ENCODE results near the gene RTP5. TPM values are rescaled to one million over a fixed set of nuclear protein-coding genes. Genes with fewer than 3 reads are reported as not detected.
"Not testable (repeated sequence)": the region's sequence is repeated elsewhere in the genome, so short reads cannot be mapped to it uniquely, and the experiment has no call there.

The RTP5 gene
- total RNA-seq, 3 donors from 2014 or later: not detected

GRCh38 chr2:241827394-241827793 lies 42.1 kb upstream of the RTP5 start:
- no peaks in the 10 kb centered on the region for H3K36me3 ChIP-seq (ENCODE audit: low read depth)
- no peaks in the 10 kb centered on the region for H3K4me1 ChIP-seq (ENCODE audit: low read depth)
- no peak for TF ChIP-seq CTCF (IDR thresholded peaks at IDR 0.05)
- ATAC-seq (no peak), DNase-seq (no peak)
- peaks cover 14% of the 10 kb centered on the region for H3K9me3 ChIP-seq
- no peak overlapping the region for H3K4me3 ChIP-seq
- intact Hi-C loops (cut with DNase I, micrococcal nuclease): no loop called here

GRCh38 chr2:241833101-241833663 lies 36.3 kb upstream of the RTP5 start:
- TF ChIP-seq CTCF (IDR thresholded peaks at IDR 0.05): no peak
- DNase-seq (no peak), ATAC-seq (no peak)
- intact Hi-C loops (cut with DNase I, micrococcal nuclease): no loop called here
- no peaks in the 10 kb centered on the region for H3K36me3 ChIP-seq (ENCODE audit: low read depth)
- H3K4me3 ChIP-seq: no peak overlapping the region
- H3K4me1 ChIP-seq (ENCODE audit: low read depth): no peaks in the 10 kb centered on the region
- H3K9me3 ChIP-seq: no peaks in the 10 kb centered on the region

GRCh38 chr2:241833756-241834526 lies 35.6 kb upstream of the RTP5 start:
- ATAC-seq; H3K9me3 ChIP-seq; intact Hi-C loops (cut with DNase I, micrococcal nuclease); H3K4me1 ChIP-seq (ENCODE audit: low read depth); DNase-seq; H3K36me3 ChIP-seq (ENCODE audit: low read depth); H3K4me3 ChIP-seq: not testable (repeated sequence)

- ATAC-seq: no peak
- intact Hi-C loops (cut with DNase I, micrococcal nuclease): no loop called here
- TF ChIP-seq CTCF (IDR thresholded peaks at IDR 0.05): no peak
- DNase-seq: no peak
- Histone ChIP-seq H3K36me3 (ENCODE audit: low read depth) (no peaks in the 10 kb centered on the region), H3K4me3 (no peak overlapping the region), H3K9me3 (no peaks in the 10 kb centered on the region), H3K4me1 (ENCODE audit: low read depth) (no peaks in the 10 kb centered on the region)
Observed at GRCh38 chr2:241834527-241835210, 34.9 kb upstream of the RTP5 start.

- ATAC-seq: no peak
Observed at GRCh38 chr2:241835611-241836010, 33.9 kb upstream of the RTP5 start.

More at GRCh38 chr2:241835611-241836010, 33.9 kb upstream of the RTP5 start:
- TF ChIP-seq CTCF (IDR thresholded peaks at IDR 0.05): no peak
- intact Hi-C loops (cut with DNase I, micrococcal nuclease): no loop called here
- Histone ChIP-seq H3K36me3 (ENCODE audit: low read depth) (no peaks in the 10 kb centered on the region), H3K4me3 (no peak overlapping the region), H3K4me1 (ENCODE audit: low read depth) (no peaks in the 10 kb centered on the region), H3K9me3 (no peaks in the 10 kb centered on the region)
- no peak for DNase-seq

Measured in mucosa of descending colon (tissue), 3 donors.